Measurements from ENCODE around the gene IPO11.
"Not testable (repeated sequence)": the region's sequence is repeated elsewhere in the genome, so short reads cannot be mapped to it uniquely, and the experiment has no call there.

Gene IPO11

DNA sequence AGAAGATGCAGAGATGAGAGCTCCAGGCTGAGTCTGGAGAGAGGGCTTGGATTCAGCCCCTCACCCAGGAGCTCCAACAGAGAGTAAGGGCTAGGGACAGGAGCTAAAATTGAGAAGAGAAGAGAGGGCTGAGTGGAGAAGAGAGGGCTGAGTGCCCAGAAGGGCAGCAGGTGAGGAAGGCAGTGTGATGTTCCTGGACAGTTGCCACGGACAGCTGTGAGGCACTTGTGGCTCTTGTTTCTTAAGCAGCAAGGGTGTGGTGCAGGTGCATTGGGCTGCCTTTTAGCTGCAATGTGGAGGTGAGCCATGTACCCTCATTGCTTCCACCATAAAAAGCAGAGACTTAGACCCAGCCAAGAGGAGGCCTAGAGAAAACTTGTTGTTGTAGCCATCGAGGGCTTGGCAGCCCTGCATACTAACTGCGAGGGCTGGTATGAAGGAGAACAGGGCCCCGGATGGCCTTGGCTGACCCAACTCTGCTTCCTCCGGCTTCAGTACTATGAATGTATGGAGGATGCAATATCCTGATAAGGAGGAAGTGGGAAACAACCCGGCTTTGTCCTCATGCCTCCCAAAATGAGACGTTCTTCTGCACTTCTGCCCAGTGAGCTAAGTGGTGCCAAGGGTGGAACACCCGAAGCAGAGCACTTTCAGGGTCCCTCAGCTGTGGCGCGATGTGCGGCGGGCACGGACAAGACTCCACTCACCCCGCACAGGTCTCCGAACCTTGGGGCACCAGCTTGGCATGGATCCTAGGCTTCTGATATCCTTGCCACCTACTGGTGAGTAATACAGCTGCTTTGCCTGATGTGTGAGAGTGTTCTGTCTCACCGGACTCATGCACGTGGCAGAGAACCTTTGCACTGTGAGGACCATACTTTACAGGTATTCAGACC lies 231.2 kb downstream of the IPO11 start:
- DNase-seq (ENCODE audit: low read depth, low spot score): no peak

- no peak for DNase-seq (ENCODE audit: low read depth, low spot score)
Observed at GRCh38 chr5:62645223-62645622, 232.7 kb downstream of the IPO11 start.

DNA sequence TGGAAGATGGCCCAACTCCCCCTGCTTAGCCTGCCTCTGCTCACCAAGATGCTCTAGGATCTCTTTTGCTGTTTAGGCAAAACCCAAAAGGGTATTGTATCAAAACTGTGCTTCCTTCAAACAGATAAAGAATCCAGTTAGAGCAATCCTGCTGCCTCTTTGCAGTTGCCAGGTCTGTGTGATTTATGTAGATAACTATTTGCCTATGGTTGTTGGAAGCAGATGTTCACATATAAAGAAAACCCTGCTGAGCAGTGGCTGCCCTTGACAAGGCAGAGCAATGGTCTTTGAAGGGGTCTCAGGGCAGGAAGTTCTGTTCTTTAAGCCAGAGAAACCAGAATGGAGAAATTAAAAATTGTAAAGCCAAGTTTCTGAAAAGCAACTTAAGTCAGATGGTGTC lies 234.7 kb downstream of the IPO11 start:
- DNase-seq (ENCODE audit: low read depth, low spot score): no peak

DNA sequence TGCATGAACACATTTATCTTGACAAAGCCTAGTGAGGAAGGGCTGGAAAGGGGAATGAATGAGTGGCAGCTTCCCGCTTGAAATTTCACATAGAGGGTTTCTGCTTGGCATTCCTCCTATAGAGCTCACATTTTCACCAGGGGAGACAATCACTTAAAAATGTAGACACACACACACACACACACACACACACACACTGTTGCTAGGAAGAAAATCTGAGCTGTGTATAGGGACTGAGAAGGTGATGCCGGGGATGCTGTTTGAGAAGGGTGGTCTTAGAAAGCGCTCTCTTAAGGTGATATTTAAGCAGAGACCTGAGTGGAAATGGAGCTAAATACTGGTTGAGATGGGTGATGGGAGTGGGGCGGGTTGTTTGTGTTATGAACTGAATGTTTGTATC lies 236.5 kb downstream of the IPO11 start:
- no peak for DNase-seq (ENCODE audit: low read depth, low spot score)

DNA sequence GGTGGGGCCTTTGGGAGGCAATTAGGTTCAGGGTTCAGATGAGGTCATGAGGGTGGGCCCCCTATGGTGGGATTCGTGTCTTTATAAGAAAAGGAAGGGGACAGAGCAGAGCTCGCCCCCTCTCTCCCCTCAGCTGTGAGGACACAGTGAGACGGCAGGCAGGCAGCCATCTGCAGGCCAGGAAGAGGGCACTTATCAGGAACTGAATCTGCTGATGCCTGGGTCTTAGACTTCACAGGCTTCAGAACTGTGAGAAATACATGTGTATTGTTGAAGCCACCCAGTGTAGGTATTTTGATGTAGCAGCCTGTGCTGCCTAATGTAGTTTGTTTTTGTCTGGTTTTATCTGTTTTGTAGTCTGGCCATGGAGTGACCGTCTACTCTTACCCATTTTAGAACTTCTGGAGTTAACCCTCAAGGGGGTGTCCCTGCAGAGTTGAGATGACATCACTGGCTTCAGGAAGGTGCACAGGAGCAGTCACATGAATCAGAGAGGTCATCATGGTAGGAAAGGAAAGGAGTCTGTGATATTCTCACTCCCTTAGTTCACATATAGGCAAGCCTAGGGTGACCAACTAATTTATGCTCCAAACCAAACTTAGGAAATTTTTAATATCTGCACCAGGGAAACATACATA lies 237.0 kb downstream of the IPO11 start:
- DNase-seq (ENCODE audit: low read depth, low spot score): no peak

GRCh38 chr5:62650197-62650596 lies 237.6 kb downstream of the IPO11 start:
- no peak for DNase-seq (ENCODE audit: low read depth, low spot score)

- DNase-seq (ENCODE audit: low read depth, low spot score): no peak
Observed at GRCh38 chr5:62652225-62652624, 239.7 kb downstream of the IPO11 start.

- DNase-seq (ENCODE audit: low read depth, low spot score): no peak
Observed at GRCh38 chr5:62653001-62653863, 240.7 kb downstream of the IPO11 start.

GRCh38 chr5:62653864-62654575 lies 241.5 kb downstream of the IPO11 start:
- DNase-seq (ENCODE audit: low read depth, low spot score): no peak

- not testable (repeated sequence) for DNase-seq (ENCODE audit: low read depth, low spot score)
Observed at GRCh38 chr5:62657772-62658171, 245.2 kb downstream of the IPO11 start.

GRCh38 chr5:62661126-62661525 lies 248.6 kb downstream of the IPO11 start:
- no peak for DNase-seq (ENCODE audit: low read depth, low spot score)

DNA sequence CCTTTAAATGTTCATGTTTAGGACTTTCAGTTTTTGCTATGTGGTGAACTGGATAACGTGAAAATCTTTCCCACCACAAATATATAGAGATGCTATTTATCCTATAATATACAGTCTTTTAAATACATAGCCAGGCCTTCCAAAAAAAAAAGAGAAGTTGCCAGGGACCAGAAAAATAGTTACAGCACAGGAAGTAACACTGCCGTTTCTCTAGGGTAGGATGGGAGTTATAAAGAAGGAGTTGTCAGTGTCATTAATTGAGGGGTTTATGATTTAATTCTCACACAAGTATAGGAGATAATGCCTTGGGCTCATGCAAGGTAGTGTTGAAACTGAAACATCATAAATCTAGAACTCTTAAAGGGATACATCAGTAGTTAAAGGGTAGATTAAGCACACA lies 250.0 kb downstream of the IPO11 start:
- DNase-seq (ENCODE audit: low read depth, low spot score): no peak

GRCh38 chr5:62671479-62671878 lies 258.9 kb downstream of the IPO11 start:
- DNase-seq (ENCODE audit: low read depth, low spot score): no peak

DNA sequence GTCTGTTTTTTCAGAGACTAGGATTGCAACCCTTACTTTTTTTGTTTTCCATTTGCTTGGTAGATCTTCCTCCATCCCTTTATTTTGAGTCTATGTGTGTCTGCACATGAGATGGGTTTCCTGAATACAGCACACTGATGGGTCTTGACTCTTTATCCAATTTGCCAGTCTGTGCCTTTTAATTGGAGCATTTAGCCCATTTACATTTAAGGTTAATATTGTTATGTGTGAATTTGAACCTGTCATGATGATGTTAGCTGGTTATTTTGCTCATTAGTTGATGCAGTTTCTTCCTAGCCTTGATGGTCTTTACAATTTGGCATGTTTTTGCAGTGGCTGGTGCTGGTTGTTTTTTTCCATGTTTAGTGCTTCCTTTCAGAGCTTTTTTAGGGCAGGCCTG lies 264.0 kb downstream of the IPO11 start:
- DNase-seq (ENCODE audit: low read depth, low spot score): not testable (repeated sequence)

Measured in brain pericyte (primary cell).